ENCODE data around the gene NCKAP5. TPM values are rescaled to one million over a fixed set of nuclear protein-coding genes. Genes with fewer than 3 reads are reported as not detected.
"Not testable (repeated sequence)": the region's sequence is repeated elsewhere in the genome, so short reads cannot be mapped to it uniquely, and the experiment has no call there.

Gene NCKAP5
- total RNA-seq, 1 donor from 2014 or later: 7.4 TPM

GRCh38 chr2:132701810-132702209 lies 866.5 kb downstream of the NCKAP5 start:
- no peaks in the 10 kb centered on the region for H3K27me3 Mint-ChIP-seq (ENCODE audit: unreplicated experiment)
- no peak overlapping the region for H3K4me3 Mint-ChIP-seq (ENCODE audit: unreplicated experiment)
- no peak for DNase-seq (ENCODE audit: low spot score)
- H3K36me3 Mint-ChIP-seq (ENCODE audit: low read depth, unreplicated experiment): no peaks in the 10 kb centered on the region
- TF ChIP-seq CTCF (IDR thresholded peaks at IDR 0.05; ENCODE audit: unreplicated experiment): no peak
- no peaks in the 10 kb centered on the region for H3K9me3 Mint-ChIP-seq (ENCODE audit: unreplicated experiment)
- H3K4me1 Mint-ChIP-seq (ENCODE audit: unreplicated experiment): no peaks in the 10 kb centered on the region
- H3K27ac Mint-ChIP-seq (ENCODE audit: unreplicated experiment): no peak overlapping the region

GRCh38 chr2:132699802-132700201 lies 868.5 kb downstream of the NCKAP5 start:
- H3K27me3 Mint-ChIP-seq (ENCODE audit: unreplicated experiment); H3K4me3 Mint-ChIP-seq (ENCODE audit: unreplicated experiment); H3K27ac Mint-ChIP-seq (ENCODE audit: unreplicated experiment); H3K9me3 Mint-ChIP-seq (ENCODE audit: unreplicated experiment); H3K36me3 Mint-ChIP-seq (ENCODE audit: low read depth, unreplicated experiment); H3K4me1 Mint-ChIP-seq (ENCODE audit: unreplicated experiment); DNase-seq (ENCODE audit: low spot score): not testable (repeated sequence)

GRCh38 chr2:132698347-132698746 lies 869.9 kb downstream of the NCKAP5 start:
- H3K4me1 Mint-ChIP-seq (ENCODE audit: unreplicated experiment); H3K27me3 Mint-ChIP-seq (ENCODE audit: unreplicated experiment); H3K4me3 Mint-ChIP-seq (ENCODE audit: unreplicated experiment): not testable (repeated sequence)

GRCh38 chr2:132697556-132698205 lies 870.6 kb downstream of the NCKAP5 start:
- Mint-ChIP-seq H3K36me3 (ENCODE audit: low read depth, unreplicated experiment) (no peaks in the 10 kb centered on the region), H3K4me1 (ENCODE audit: unreplicated experiment) (no peaks in the 10 kb centered on the region), H3K4me3 (ENCODE audit: unreplicated experiment) (no peak overlapping the region), H3K9me3 (ENCODE audit: unreplicated experiment) (no peaks in the 10 kb centered on the region), H3K27ac (ENCODE audit: unreplicated experiment) (no peak overlapping the region), H3K27me3 (ENCODE audit: unreplicated experiment) (no peaks in the 10 kb centered on the region)
- TF ChIP-seq CTCF (IDR thresholded peaks at IDR 0.05; ENCODE audit: unreplicated experiment): no peak
- no peak for DNase-seq (ENCODE audit: low spot score)

More at GRCh38 chr2:132698347-132698746, 869.9 kb downstream of the NCKAP5 start:
- DNase-seq (ENCODE audit: low spot score); H3K9me3 Mint-ChIP-seq (ENCODE audit: unreplicated experiment); H3K36me3 Mint-ChIP-seq (ENCODE audit: low read depth, unreplicated experiment); H3K27ac Mint-ChIP-seq (ENCODE audit: unreplicated experiment): not testable (repeated sequence)

GRCh38 chr2:132692816-132693215 lies 875.4 kb downstream of the NCKAP5 start:
- Mint-ChIP-seq H3K36me3 (ENCODE audit: low read depth, unreplicated experiment) (no peaks in the 10 kb centered on the region), H3K4me3 (ENCODE audit: unreplicated experiment) (no peak overlapping the region), H3K4me1 (ENCODE audit: unreplicated experiment) (no peaks in the 10 kb centered on the region), H3K27ac (ENCODE audit: unreplicated experiment) (no peak overlapping the region), H3K9me3 (ENCODE audit: unreplicated experiment) (no peaks in the 10 kb centered on the region), H3K27me3 (ENCODE audit: unreplicated experiment) (peaks cover 2% of the 10 kb centered on the region)
- DNase-seq (ENCODE audit: low spot score): no peak
- TF ChIP-seq CTCF (IDR thresholded peaks at IDR 0.05; ENCODE audit: unreplicated experiment): no peak

- no peak for DNase-seq (ENCODE audit: low spot score)
- H3K9me3 Mint-ChIP-seq (ENCODE audit: unreplicated experiment): no peaks in the 10 kb centered on the region
- no peaks in the 10 kb centered on the region for H3K4me1 Mint-ChIP-seq (ENCODE audit: unreplicated experiment)
- H3K36me3 Mint-ChIP-seq (ENCODE audit: low read depth, unreplicated experiment): no peaks in the 10 kb centered on the region
- no peak for TF ChIP-seq CTCF (IDR thresholded peaks at IDR 0.05; ENCODE audit: unreplicated experiment)
- H3K27me3 Mint-ChIP-seq (ENCODE audit: unreplicated experiment): peaks cover 2% of the 10 kb centered on the region
- no peak overlapping the region for H3K27ac Mint-ChIP-seq (ENCODE audit: unreplicated experiment)
- H3K4me3 Mint-ChIP-seq (ENCODE audit: unreplicated experiment): no peak overlapping the region
Observed at GRCh38 chr2:132691556-132691955, 876.7 kb downstream of the NCKAP5 start.
